Measurements from ENCODE around the gene WASF3.

DNA sequence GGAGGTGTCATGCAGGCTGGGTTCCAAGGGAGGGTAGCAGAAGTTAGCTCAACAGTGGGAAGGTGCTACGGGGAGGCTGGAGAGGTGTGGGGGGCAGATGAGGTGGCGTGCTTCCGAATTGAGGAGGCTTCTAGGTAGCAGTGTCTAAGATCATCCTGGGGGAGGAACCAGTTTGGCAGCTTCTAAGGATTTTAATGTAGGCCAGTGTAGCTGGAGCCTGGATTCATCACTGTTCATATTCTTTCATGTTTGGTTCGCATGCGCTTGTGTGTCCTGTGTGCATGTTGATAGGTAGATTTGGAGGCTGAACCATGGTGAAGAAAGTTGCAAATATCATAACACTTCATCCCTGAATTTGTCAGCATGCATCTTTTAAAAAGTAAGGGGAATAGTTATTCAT lies 116.4 kb downstream of the WASF3 start:
- TF ChIP-seq, protein P1, sequence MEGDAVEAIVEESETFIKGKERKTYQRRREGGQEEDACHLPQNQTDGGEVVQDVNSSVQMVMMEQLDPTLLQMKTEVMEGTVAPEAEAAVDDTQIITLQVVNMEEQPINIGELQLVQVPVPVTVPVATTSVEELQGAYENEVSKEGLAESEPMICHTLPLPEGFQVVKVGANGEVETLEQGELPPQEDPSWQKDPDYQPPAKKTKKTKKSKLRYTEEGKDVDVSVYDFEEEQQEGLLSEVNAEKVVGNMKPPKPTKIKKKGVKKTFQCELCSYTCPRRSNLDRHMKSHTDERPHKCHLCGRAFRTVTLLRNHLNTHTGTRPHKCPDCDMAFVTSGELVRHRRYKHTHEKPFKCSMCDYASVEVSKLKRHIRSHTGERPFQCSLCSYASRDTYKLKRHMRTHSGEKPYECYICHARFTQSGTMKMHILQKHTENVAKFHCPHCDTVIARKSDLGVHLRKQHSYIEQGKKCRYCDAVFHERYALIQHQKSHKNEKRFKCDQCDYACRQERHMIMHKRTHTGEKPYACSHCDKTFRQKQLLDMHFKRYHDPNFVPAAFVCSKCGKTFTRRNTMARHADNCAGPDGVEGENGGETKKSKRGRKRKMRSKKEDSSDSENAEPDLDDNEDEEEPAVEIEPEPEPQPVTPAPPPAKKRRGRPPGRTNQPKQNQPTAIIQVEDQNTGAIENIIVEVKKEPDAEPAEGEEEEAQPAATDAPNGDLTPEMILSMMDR (IDR thresholded peaks at IDR 0.05; ENCODE audit: insufficient read depth, low read depth, low read length) = no peak
- no peak for TF ChIP-seq EZH2 (IDR thresholded peaks at IDR 0.05; ENCODE audit: insufficient read depth, low read length)
